ENCODE data around the gene RTP2.

DNA sequence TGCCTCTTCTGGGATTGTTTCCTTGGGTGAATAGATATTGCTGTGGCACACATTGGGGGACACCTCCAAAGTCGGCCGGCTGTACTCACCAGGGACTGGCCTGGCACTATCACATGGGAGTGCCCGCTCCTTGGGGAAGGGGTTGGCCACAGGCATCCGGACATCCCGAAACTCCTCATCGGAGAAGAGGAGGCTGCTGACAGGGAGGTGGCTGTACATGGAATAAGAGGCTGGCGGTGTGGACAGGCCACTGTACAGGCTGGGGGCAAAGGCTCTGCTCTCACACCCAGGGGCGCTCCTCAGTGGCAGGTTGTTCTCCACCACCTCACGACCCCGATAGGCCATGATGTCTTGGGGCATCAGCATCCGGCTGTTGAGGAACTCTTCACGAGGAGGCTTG is 27.2 kb upstream of the RTP2 start:
- TF ChIP-seq POLR2A (IDR thresholded peaks at IDR 0.05) (no peak), POLR2AphosphoS5 (IDR thresholded peaks at IDR 0.05) (no peak)

All from prostate gland (tissue), 1 donor.